GM23338 (cell line): ENCODE measurements around the gene EDIL3. TPM values are rescaled to one million over a fixed set of nuclear protein-coding genes. Genes with fewer than 3 reads are reported as not detected.

Experiments used
- ATAC-seq: fragments of 200-7000 bp; cut with Tn5 transposase; 3 replicates; pipeline ENCODE4 v1.9.1; 2020
- DNase-seq: peaks from one replicate; pipeline ENCODE4 v3.0.0-alpha.2; 2015; ENCODE audit warnings: low spot score
- H2AFZ ChIP-seq: fragments of 200-600 bp; sonication (generic); 2 replicates; pipeline ENCODE4 v1.8.0; 2016; ENCODE audit warnings: antibody characterized with exemption, mild to moderate bottlenecking, moderate library complexity
- H3F3A ChIP-seq: fragments of 200-600 bp; sonication (generic); replicated peaks from 2 replicates; pipeline ENCODE4 v1.8.0; 2017; ENCODE audit warnings: antibody characterized with exemption, mixed run types, low read depth
- H3K27ac ChIP-seq: fragments of 200-600 bp; sonication (generic); 2 replicates; pipeline ENCODE4 v1.6.1; 2016; ENCODE audit warnings: low read depth
- H3K27me3 ChIP-seq: fragments of 200-600 bp; sonication (generic); 2 replicates; pipeline ENCODE4 v1.8.0; 2016; ENCODE audit warnings: mild to moderate bottlenecking, mixed run types, moderate library complexity; ENCODE audit not compliant: insufficient read depth
- H3K36me3 ChIP-seq: fragments of 200-600 bp; sonication (generic); 2 replicates; pipeline ENCODE4 v1.8.0; 2016; ENCODE audit warnings: mild to moderate bottlenecking; ENCODE audit not compliant: insufficient read depth
- H3K4me1 ChIP-seq: fragments of 200-600 bp; sonication (generic); 2 replicates; pipeline ENCODE4 v1.8.0; 2016; ENCODE audit warnings: mild to moderate bottlenecking, moderate library complexity; ENCODE audit not compliant: insufficient read depth
- H3K4me2 ChIP-seq: fragments of 200-600 bp; sonication (generic); 2 replicates; pipeline ENCODE4 v1.7.1; 2017; ENCODE audit warnings: mixed run types
- H3K4me3 ChIP-seq: fragments of 200-600 bp; sonication (generic); 2 replicates; pipeline ENCODE4 v1.6.1; 2016; ENCODE audit warnings: mixed run types
- H3K79me2 ChIP-seq: fragments of 200-600 bp; sonication (generic); replicated peaks from 2 replicates; pipeline ENCODE4 v1.8.0; 2017; ENCODE audit warnings: mild to moderate bottlenecking; ENCODE audit not compliant: insufficient read depth
- H3K9me2 ChIP-seq: fragments of 200-600 bp; sonication (generic); 2 replicates; pipeline ENCODE4 v1.8.0; 2017; ENCODE audit not compliant: insufficient read depth
- H4K20me1 ChIP-seq: fragments of 200-600 bp; sonication (generic); replicated peaks from 2 replicates; pipeline ENCODE4 v1.8.0; 2017; ENCODE audit warnings: mild to moderate bottlenecking; ENCODE audit not compliant: insufficient read depth
- H3K27ac Mint-ChIP-seq: 2 replicates; pipeline ENCODE4 v1.8.0; 2020; ENCODE audit warnings: inconsistent platforms, mild to moderate bottlenecking, moderate library complexity, mixed read lengths
- H3K27me3 Mint-ChIP-seq: 3 replicates; pipeline ENCODE4 v1.8.0; 2022; ENCODE audit warnings: low read depth, mild to moderate bottlenecking, moderate library complexity, mixed read lengths, inconsistent platforms; ENCODE audit not compliant: insufficient read depth, poor library complexity
- H3K36me3 Mint-ChIP-seq: 3 replicates; pipeline ENCODE4 v1.8.0; 2021; ENCODE audit warnings: low read depth, mild to moderate bottlenecking, inconsistent platforms, moderate library complexity, mixed read lengths
- H3K4me1 Mint-ChIP-seq: 3 replicates; pipeline ENCODE4 v1.8.0; 2020; ENCODE audit warnings: mild to moderate bottlenecking, inconsistent platforms, mixed read lengths
- H3K4me3 Mint-ChIP-seq: 3 replicates; pipeline ENCODE4 v1.8.0; 2021; ENCODE audit warnings: moderate library complexity, mild to moderate bottlenecking, inconsistent platforms, mixed read lengths
- H3K9me3 Mint-ChIP-seq: 3 replicates; pipeline ENCODE4 v1.8.0; 2020; ENCODE audit warnings: moderate library complexity, mild to moderate bottlenecking, inconsistent platforms, mixed read lengths
- EZH2 ChIP-seq: fragments of 200-600 bp; sonication (generic); IDR thresholded peaks from one replicate; pipeline ENCODE4 v1.8.0; 2017; ENCODE audit warnings: antibody characterized with exemption, mild to moderate bottlenecking, low read depth; ENCODE audit not compliant: unreplicated experiment
- JUNB ChIP-seq: IDR thresholded peaks from one replicate; pipeline ENCODE4 v1.6.1; 2016; ENCODE audit warnings: antibody characterized with exemption; ENCODE audit not compliant: unreplicated experiment
- NANOG ChIP-seq: IDR thresholded peaks from 2 replicates; pipeline ENCODE4 v1.6.1; 2016; ENCODE audit warnings: antibody characterized with exemption, borderline replicate concordance
- POLR2AphosphoS5 ChIP-seq: IDR thresholded peaks from 2 replicates; pipeline ENCODE4 v1.6.1; 2016; ENCODE audit warnings: antibody characterized with exemption, low read depth
- ZNF114 ChIP-seq: fragments of 250-450 bp; sonication (Bioruptor Pico); IDR thresholded peaks from 2 replicates; pipeline ENCODE4 v1.5.0; 2020; ENCODE audit warnings: mild to moderate bottlenecking, moderate library complexity
- ZNF331 ChIP-seq: fragments of 250-450 bp; sonication (Bioruptor Pico); IDR thresholded peaks from 2 replicates; pipeline ENCODE4 v1.5.0; 2020; ENCODE audit warnings: low read depth, mild to moderate bottlenecking, moderate library complexity
- polyA plus RNA-seq: library from polyadenylated mRNA; unstranded; fragments of >200 nt; fragmentation: Nextera tagmentation; extraction: Ambion mirVana; gene quantifications from 2 replicates; pipeline ENCODE4 v1.2.1, GENCODE V29; 2016
- total RNA-seq: library from RNA; depleted of rRNA; stranded (reverse); fragments of >200 nt; shearing (Covaris generic); gene quantifications from 2 replicates; pipeline ENCODE4 v1.2.3, GENCODE V29; 2014
- TF ChIP-seq, protein P1 (sequence below): IDR thresholded peaks from 2 replicates; pipeline ENCODE4 v1.6.1; 2016; ENCODE audit warnings: antibody characterized with exemption
- TF ChIP-seq, protein P2 (sequence below): fragments of 250-450 bp; sonication (Bioruptor Pico); IDR thresholded peaks from 2 replicates; pipeline ENCODE4 v1.5.0; 2020; ENCODE audit warnings: mild to moderate bottlenecking, moderate library complexity
- TF ChIP-seq, protein P3 (sequence below), 2 experiments: fragments of 200-600 bp in 1 of 2; sonication (generic) in 1 of 2; conservative IDR thresholded peaks; 2 replicates each; pipeline versions ENCODE4 v1.5.1 to v1.6.1; 2016 to 2017; ENCODE audit warnings: antibody characterized with exemption in 2 of 2, low read depth in 2 of 2, mild to moderate bottlenecking in 2 of 2, moderate library complexity in 1 of 2
- TF ChIP-seq, protein P4 (sequence below): IDR thresholded peaks from one replicate; pipeline ENCODE4 v1.6.1; 2018; ENCODE audit warnings: antibody characterized with exemption; ENCODE audit not compliant: unreplicated experiment

Gene EDIL3
- total and polyA plus RNA-seq, 2 experiments from 2014 or later, result 43.3 to 61.9 TPM

DNA sequence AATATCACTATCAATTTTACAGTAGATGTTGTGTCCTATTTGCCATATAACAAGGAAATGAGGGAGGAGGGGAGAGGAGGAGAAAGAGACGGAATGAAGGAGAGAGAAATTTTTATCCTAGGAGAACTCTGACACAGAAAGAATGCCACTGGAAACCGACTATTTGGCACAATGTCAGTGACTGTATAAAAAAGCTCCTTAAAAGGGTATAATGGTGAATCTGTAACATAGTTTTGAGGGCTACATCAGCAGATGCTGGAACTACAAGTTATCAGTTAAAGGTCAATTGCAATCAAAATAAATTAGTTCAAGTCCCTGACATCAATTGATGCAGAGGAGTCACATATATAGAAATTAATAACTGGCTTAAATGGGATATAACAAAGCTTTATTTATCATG lies 5.7 kb downstream of the EDIL3 start:
- peaks cover 12% of the 10 kb centered on the region for H3K4me1 Mint-ChIP-seq
- no peak overlapping the region; the same call in 1 of the 2 replicates for H3K27ac ChIP-seq
- no peak overlapping the region for H3K4me2 ChIP-seq

More for the DNA sequence above, 5.7 kb downstream of the EDIL3 start:
- ATAC-seq, result no peak
- Histone ChIP-seq H3K36me3 (no peaks in the 10 kb centered on the region), H3K4me1 (peaks cover 25% of the 10 kb centered on the region), H3K4me3 (no peak overlapping the region), H2AFZ (no peak overlapping the region), H3K27me3 (peaks cover 10% of the 10 kb centered on the region; the same call in 1 of the 2 replicates), H4K20me1 (no peaks in the 10 kb centered on the region), H3F3A (no peaks in the 10 kb centered on the region), H3K9me2 (no peaks in the 10 kb centered on the region), H3K79me2 (peaks cover 98% of the 10 kb centered on the region)
- Mint-ChIP-seq H3K36me3 (no peaks in the 10 kb centered on the region), H3K27me3 (peaks cover 15% of the 10 kb centered on the region), H3K4me3 (no peak overlapping the region), H3K9me3 (no peaks in the 10 kb centered on the region), H3K27ac (no peak overlapping the region)
- no peak for DNase-seq
- TF ChIP-seq EZH2 (no peak), POLR2AphosphoS5 (no peak), JUNB (no peak), NANOG (no peak), ZNF331 (CRISPR knock-in tag) (no peak), ZNF114 (CRISPR knock-in tag) (no peak)
- TF ChIP-seq, protein P1, sequence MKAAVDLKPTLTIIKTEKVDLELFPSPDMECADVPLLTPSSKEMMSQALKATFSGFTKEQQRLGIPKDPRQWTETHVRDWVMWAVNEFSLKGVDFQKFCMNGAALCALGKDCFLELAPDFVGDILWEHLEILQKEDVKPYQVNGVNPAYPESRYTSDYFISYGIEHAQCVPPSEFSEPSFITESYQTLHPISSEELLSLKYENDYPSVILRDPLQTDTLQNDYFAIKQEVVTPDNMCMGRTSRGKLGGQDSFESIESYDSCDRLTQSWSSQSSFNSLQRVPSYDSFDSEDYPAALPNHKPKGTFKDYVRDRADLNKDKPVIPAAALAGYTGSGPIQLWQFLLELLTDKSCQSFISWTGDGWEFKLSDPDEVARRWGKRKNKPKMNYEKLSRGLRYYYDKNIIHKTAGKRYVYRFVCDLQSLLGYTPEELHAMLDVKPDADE, result no peak
- TF ChIP-seq, protein P2, sequence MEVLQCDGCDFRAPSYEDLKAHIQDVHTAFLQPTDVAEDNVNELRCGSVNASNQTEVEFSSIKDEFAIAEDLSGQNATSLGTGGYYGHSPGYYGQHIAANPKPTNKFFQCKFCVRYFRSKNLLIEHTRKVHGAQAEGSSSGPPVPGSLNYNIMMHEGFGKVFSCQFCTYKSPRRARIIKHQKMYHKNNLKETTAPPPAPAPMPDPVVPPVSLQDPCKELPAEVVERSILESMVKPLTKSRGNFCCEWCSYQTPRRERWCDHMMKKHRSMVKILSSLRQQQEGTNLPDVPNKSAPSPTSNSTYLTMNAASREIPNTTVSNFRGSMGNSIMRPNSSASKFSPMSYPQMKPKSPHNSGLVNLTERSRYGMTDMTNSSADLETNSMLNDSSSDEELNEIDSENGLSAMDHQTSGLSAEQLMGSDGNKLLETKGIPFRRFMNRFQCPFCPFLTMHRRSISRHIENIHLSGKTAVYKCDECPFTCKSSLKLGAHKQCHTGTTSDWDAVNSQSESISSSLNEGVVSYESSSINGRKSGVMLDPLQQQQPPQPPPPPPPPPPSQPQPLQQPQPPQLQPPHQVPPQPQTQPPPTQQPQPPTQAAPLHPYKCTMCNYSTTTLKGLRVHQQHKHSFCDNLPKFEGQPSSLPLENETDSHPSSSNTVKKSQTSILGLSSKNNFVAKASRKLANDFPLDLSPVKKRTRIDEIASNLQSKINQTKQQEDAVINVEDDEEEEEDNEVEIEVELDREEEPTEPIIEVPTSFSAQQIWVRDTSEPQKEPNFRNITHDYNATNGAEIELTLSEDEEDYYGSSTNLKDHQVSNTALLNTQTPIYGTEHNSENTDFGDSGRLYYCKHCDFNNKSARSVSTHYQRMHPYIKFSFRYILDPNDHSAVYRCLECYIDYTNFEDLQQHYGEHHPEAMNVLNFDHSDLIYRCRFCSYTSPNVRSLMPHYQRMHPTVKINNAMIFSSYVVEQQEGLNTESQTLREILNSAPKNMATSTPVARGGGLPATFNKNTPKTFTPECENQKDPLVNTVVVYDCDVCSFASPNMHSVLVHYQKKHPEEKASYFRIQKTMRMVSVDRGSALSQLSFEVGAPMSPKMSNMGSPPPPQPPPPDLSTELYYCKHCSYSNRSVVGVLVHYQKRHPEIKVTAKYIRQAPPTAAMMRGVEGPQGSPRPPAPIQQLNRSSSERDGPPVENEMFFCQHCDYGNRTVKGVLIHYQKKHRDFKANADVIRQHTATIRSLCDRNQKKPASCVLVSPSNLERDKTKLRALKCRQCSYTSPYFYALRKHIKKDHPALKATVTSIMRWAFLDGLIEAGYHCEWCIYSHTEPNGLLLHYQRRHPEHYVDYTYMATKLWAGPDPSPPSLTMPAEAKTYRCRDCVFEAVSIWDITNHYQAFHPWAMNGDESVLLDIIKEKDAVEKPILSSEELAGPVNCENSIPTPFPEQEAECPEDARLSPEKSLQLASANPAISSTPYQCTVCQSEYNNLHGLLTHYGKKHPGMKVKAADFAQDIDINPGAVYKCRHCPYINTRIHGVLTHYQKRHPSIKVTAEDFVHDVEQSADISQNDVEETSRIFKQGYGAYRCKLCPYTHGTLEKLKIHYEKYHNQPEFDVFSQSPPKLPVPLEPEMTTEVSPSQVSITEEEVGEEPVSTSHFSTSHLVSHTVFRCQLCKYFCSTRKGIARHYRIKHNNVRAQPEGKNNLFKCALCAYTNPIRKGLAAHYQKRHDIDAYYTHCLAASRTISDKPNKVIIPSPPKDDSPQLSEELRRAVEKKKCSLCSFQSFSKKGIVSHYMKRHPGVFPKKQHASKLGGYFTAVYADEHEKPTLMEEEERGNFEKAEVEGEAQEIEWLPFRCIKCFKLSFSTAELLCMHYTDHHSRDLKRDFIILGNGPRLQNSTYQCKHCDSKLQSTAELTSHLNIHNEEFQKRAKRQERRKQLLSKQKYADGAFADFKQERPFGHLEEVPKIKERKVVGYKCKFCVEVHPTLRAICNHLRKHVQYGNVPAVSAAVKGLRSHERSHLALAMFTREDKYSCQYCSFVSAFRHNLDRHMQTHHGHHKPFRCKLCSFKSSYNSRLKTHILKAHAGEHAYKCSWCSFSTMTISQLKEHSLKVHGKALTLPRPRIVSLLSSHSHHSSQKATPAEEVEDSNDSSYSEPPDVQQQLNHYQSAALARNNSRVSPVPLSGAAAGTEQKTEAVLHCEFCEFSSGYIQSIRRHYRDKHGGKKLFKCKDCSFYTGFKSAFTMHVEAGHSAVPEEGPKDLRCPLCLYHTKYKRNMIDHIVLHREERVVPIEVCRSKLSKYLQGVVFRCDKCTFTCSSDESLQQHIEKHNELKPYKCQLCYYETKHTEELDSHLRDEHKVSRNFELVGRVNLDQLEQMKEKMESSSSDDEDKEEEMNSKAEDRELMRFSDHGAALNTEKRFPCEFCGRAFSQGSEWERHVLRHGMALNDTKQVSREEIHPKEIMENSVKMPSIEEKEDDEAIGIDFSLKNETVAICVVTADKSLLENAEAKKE (CRISPR knock-in tag), result no peak
- TF ChIP-seq, protein P3, sequence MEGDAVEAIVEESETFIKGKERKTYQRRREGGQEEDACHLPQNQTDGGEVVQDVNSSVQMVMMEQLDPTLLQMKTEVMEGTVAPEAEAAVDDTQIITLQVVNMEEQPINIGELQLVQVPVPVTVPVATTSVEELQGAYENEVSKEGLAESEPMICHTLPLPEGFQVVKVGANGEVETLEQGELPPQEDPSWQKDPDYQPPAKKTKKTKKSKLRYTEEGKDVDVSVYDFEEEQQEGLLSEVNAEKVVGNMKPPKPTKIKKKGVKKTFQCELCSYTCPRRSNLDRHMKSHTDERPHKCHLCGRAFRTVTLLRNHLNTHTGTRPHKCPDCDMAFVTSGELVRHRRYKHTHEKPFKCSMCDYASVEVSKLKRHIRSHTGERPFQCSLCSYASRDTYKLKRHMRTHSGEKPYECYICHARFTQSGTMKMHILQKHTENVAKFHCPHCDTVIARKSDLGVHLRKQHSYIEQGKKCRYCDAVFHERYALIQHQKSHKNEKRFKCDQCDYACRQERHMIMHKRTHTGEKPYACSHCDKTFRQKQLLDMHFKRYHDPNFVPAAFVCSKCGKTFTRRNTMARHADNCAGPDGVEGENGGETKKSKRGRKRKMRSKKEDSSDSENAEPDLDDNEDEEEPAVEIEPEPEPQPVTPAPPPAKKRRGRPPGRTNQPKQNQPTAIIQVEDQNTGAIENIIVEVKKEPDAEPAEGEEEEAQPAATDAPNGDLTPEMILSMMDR (conservative IDR thresholded peaks at IDR 0.05; ENCODE audit: low read depth in 2 of 2), result no peak
- TF ChIP-seq, protein P4, sequence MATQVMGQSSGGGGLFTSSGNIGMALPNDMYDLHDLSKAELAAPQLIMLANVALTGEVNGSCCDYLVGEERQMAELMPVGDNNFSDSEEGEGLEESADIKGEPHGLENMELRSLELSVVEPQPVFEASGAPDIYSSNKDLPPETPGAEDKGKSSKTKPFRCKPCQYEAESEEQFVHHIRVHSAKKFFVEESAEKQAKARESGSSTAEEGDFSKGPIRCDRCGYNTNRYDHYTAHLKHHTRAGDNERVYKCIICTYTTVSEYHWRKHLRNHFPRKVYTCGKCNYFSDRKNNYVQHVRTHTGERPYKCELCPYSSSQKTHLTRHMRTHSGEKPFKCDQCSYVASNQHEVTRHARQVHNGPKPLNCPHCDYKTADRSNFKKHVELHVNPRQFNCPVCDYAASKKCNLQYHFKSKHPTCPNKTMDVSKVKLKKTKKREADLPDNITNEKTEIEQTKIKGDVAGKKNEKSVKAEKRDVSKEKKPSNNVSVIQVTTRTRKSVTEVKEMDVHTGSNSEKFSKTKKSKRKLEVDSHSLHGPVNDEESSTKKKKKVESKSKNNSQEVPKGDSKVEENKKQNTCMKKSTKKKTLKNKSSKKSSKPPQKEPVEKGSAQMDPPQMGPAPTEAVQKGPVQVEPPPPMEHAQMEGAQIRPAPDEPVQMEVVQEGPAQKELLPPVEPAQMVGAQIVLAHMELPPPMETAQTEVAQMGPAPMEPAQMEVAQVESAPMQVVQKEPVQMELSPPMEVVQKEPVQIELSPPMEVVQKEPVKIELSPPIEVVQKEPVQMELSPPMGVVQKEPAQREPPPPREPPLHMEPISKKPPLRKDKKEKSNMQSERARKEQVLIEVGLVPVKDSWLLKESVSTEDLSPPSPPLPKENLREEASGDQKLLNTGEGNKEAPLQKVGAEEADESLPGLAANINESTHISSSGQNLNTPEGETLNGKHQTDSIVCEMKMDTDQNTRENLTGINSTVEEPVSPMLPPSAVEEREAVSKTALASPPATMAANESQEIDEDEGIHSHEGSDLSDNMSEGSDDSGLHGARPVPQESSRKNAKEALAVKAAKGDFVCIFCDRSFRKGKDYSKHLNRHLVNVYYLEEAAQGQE, result no peak
